ENCODE measurements around the gene CDYL. TPM values are rescaled to one million over a fixed set of nuclear protein-coding genes. Genes with fewer than 3 reads are reported as not detected.

The CDYL gene
- total and polyA plus RNA-seq, 10 donors = 6.8 to 48.4 (median 35.3) TPM

- 83 to 90% (median 87%) methylated on average over 15 to 16 of the region's 16 CpGs for WGBS, 5 donors
- intact Hi-C loops (cut with DNase I; ENCODE audit: low total_unique reads) = no loop called here
- Histone ChIP-seq H3K9me3 (peaks cover 0 to 6% (median 0%) of the 10 kb centered on the region in 8 donors), H3K36me3 (peaks cover 0 to 6% (median 0%) of the 10 kb centered on the region in 6 donors), H3K4me1 (peaks cover 0 to 69% (median 15%) of the 10 kb centered on the region in 6 donors), H3K4me3 (no peak overlapping the region), H3K27me3 (replicated peaks in 1 of 7) (no peaks in the 10 kb centered on the region), H3K27ac (no peak overlapping the region)
- DNase-seq = no peak
- TF ChIP-seq CTCF (IDR thresholded peaks at IDR 0.05 in 8 of 11, conservative IDR thresholded peaks at IDR 0.05 in 3 of 11) = no peak
- no peak for TF ChIP-seq POLR2A (IDR thresholded peaks at IDR 0.05)
- no peak for TF ChIP-seq POLR2AphosphoS5 (IDR thresholded peaks at IDR 0.05)
Measured at GRCh38 chr6:4853782-4854511, 77.7 kb downstream of the CDYL start.

- DNase-seq = no peak
- WGBS, 5 donors = 85 to 92% (median 89%) methylated on average over 3 of the region's 3 CpGs
- no peak for TF ChIP-seq CTCF (IDR thresholded peaks at IDR 0.05 in 8 of 11, conservative IDR thresholded peaks at IDR 0.05 in 3 of 11)
- no peak for TF ChIP-seq POLR2AphosphoS5 (IDR thresholded peaks at IDR 0.05)
- TF ChIP-seq POLR2A (IDR thresholded peaks at IDR 0.05) = no peak
- H3K4me3 ChIP-seq = no peak overlapping the region
- H3K36me3 ChIP-seq = peaks cover 0 to 6% (median 0%) of the 10 kb centered on the region in 6 donors
- peaks cover 0 to 6% (median 0%) of the 10 kb centered on the region in 8 donors for H3K9me3 ChIP-seq
- H3K27ac ChIP-seq = no peak overlapping the region
- intact Hi-C loops (cut with DNase I; ENCODE audit: low total_unique reads) = no loop called here
- H3K27me3 ChIP-seq (replicated peaks in 1 of 7) = no peaks in the 10 kb centered on the region
- H3K4me1 ChIP-seq = peaks cover 0 to 75% (median 11%) of the 10 kb centered on the region in 6 donors
Measured at GRCh38 chr6:4856785-4857184, 80.6 kb downstream of the CDYL start.

- TF ChIP-seq POLR2AphosphoS5 (IDR thresholded peaks at IDR 0.05) (no peak), CTCF (IDR thresholded peaks at IDR 0.05 in 8 of 11, conservative IDR thresholded peaks at IDR 0.05 in 3 of 11) (no peak), POLR2A (IDR thresholded peaks at IDR 0.05) (no peak)
- H3K9me3 ChIP-seq = peaks cover 0 to 10% (median 8%) of the 10 kb centered on the region in 8 donors
- no peaks in the 10 kb centered on the region for H3K27me3 ChIP-seq (replicated peaks in 1 of 7)
- no peak overlapping the region for H3K4me3 ChIP-seq
- peaks cover 0 to 67% (median 11%) of the 10 kb centered on the region in 6 donors for H3K4me1 ChIP-seq
- H3K36me3 ChIP-seq = peaks cover 0 to 6% (median 0%) of the 10 kb centered on the region in 6 donors
- no peak for DNase-seq
- no peak overlapping the region for H3K27ac ChIP-seq
- WGBS, 5 donors = 89 to 91% (median 90%) methylated on average over 8 of the region's 8 CpGs
- intact Hi-C loops (cut with DNase I; ENCODE audit: low total_unique reads) = no loop called here
Measured at GRCh38 chr6:4858194-4859015, 82.2 kb downstream of the CDYL start.

GRCh38 chr6:4860387-4860786 is 84.2 kb downstream of the CDYL start:
- intact Hi-C loops (cut with DNase I; ENCODE audit: low total_unique reads) = no loop called here
- Histone ChIP-seq H3K36me3 (peaks cover 0 to 7% (median 0%) of the 10 kb centered on the region in 6 donors), H3K4me1 (peaks cover 0 to 53% (median 8%) of the 10 kb centered on the region in 6 donors), H3K27me3 (replicated peaks in 1 of 7) (no peaks in the 10 kb centered on the region), H3K4me3 (no peak overlapping the region), H3K9me3 (peaks cover 7 to 30% (median 26%) of the 10 kb centered on the region in 8 donors), H3K27ac (no peak overlapping the region)
- no peak for TF ChIP-seq CTCF (IDR thresholded peaks at IDR 0.05 in 8 of 11, conservative IDR thresholded peaks at IDR 0.05 in 3 of 11)
- TF ChIP-seq POLR2A (IDR thresholded peaks at IDR 0.05) = no peak
- no peak for TF ChIP-seq POLR2AphosphoS5 (IDR thresholded peaks at IDR 0.05)
- WGBS, 5 donors = 93 to 100% (median 99%) methylated on average over 2 of the region's 2 CpGs
- DNase-seq = no peak
